ENCODE data around the gene ATAD3B.
"Not testable (repeated sequence)": the region's sequence is repeated elsewhere in the genome, so short reads cannot be mapped to it uniquely, and the experiment has no call there.

Gene ATAD3B

DNA sequence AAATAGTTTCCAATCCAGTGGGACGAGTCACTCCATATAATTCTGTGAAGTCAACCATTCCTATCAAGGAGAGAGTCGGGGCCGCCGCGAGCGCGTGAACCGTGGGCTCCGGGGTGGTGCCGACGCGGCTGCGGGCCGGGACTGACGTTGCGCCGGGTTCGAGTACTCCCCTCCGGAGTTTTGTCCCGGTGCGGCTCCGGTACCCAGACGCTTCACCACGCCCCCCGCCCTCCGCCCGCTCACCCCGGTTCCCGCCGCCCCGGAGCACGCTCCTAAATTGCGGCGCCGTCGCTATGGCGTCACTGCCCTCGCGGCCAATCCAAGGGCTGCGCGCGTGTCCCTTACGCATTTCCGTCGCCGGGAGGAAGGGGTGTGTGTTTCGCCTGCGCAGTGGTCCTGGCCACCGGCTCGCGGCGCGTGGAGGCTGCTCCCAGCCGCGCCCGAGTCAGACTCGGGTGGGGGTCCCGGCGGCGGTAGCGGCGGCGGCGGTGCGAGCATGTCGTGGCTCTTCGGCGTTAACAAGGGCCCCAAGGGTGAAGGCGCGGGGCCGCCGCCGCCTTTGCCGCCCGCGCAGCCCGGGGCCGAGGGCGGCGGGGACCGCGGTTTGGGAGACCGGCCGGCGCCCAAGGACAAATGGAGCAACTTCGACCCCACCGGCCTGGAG lies at the start of gene ATAD3B:
Gene ATAD3B, plus strand, starts transcription at position 377 of the 664 bp plus-strand sequence. Its CDS starts 120 bp downstream, at position 497.
- no peak for FAIRE-seq

DNA sequence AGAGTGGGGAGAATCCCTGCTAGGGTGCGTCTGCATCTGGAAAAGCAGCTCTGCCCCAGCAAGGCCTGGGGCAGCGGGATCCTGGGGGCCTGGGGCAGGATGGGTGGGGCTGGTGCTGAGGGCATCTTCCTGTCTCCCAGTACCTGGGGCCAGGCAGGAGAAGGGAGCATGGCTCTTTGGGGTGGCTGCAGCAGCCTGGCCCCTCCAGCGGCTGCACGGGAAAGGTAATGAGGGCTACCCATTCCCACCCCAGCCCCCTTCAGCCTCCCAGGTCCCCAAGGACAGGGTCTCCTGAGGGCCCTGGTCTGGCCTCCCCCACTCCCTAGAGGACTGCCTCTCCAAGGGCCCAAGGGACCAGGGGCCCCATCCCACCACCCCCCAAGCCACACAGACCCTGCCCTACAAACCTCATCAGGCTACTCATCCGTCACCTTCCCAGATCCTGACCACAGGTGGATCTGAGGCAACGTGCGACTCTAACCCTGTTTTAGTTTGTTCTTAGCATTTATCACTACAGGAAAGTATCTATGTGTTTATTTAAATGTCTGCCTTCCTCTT lies 49.6 kb upstream of the ATAD3B start:
- no peak for FAIRE-seq

DNA sequence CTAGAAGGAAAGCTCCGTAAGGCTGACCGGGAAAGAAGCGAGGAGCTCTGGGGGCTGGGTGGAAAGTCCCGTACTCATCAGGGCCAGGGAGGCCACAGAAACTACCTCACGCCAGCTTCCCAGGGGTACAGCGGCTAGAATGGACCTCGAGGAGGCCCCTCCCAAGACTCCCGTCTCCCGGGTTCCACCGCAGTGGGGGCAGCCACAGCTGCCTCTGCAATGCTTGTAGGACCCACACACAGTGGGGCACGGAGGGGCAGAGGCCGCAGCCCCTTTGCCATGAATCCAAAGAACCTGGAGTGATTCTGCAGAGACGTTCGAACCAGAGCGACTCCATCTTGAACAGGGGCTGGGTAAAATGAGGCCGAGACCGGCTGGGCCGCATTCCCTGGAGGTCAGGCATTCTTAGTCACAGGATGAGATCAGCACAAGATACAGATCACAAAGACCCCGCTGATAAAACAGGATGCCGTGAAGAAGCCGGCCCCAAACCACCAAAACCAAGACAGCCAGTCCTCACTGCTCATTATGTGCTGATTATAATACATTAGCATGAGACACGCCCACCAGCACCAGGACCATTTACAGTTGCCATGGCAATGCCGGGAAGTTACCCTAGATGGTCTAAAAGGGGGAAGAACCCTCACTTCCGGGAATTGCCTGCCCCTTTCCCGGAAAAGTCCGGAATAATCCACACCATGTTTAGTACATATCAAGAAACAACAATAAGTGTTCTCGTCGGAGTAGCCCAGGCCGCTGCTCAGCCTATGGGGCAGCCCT lies 48.9 kb upstream of the ATAD3B start:
- no peak for FAIRE-seq

- FAIRE-seq: no peak
Measured at GRCh38 chr1:1423245-1423597, 48.3 kb upstream of the ATAD3B start.

DNA sequence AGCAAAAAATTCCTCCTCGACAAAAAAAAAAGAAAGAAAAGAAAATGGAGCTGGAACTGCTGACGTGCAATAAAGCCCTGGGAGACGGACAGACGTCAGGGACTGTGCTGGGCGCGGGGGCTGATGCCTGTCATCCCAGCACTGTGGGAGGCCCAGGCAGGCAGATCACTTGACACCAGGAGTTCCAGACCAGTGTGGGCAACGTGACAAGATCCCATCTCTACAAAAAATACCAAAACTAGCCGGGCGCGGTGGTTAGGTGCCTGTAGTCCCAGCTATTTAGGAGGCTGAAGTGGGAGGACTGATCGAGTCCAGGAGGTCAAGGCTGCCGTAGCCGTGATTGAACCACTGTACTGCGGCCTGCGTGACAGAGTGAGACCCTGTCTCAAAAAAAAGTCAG lies 46.9 kb upstream of the ATAD3B start:
- FAIRE-seq: no peak

GRCh38 chr1:1425426-1425752 lies 46.2 kb upstream of the ATAD3B start:
- no peak for FAIRE-seq

DNA sequence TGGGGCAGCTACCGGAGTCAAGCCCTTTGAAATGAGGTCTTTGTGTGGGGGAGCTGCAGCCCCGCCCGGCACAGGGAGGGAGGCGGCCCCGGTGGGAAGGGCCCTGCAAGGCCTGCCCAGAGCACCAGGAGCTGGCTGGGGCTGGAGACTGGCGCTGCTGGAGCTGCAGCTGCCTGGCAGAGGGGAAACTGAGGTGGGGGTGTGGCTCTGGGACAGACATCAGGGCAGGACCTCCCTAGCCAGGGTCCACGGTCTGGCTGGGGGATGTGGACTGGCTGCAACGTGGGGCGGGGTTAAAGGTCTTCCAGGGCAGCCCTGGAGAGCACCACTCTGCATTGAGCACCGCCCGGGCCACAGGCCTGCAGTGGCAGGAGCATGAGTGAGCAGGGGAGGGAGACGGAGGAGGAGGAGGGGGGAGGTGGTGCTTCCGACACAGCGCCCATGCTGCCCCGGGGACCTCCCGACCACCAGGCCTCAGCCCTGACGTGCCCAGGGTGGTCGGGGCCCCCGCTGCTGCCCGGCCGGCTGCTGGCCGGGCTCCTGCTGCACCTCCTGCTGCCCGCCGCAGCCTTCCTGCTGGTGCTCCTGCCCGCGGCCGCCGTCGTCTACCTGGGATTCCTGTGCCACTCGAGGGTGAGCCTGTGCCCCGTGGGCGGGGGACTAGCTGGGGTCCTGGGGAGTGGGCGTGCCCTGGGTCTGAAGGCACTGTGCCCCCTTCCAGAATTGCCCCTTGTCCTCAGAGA lies 45.6 kb upstream of the ATAD3B start:
- FAIRE-seq: no peak

DNA sequence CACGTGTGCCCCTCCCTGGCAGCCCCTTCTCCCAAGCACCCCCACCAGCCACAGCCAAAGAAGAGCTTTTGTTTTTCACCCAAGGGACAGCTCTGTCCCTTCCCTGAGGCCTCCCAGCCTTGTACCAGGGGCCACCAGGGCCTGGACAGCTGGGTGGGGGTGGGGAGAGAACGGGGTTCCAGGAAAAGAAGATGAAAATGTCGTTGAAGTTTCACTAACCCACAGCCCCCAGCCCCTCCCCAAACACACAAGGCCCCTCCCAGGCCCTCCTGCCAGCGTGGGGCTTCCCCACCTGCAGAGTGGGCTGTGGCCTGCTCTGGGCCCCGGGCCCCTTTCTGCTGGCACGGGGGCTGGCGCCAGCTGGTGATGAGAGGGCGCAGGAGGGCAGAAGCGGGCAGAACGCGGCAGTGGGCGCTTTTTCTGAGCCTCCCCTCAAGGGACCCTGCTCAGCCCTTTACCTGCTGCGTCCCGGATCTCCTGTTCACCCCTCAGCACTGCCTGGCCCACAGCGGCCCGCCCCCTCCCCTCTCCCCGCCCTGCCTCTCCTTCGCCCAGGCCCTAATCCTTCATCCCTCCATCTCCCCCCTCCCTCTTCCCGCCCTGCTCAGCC lies 45.0 kb upstream of the ATAD3B start:
- FAIRE-seq: no peak

- FAIRE-seq: no peak
Measured at GRCh38 chr1:1427106-1427819, 44.3 kb upstream of the ATAD3B start.

GRCh38 chr1:1427820-1428148 lies 43.8 kb upstream of the ATAD3B start:
- FAIRE-seq: no peak

- no peak for FAIRE-seq
Measured at GRCh38 chr1:1428174-1428573, 43.4 kb upstream of the ATAD3B start.

- FAIRE-seq: not testable (repeated sequence)
Measured at GRCh38 chr1:1428967-1429366, 42.6 kb upstream of the ATAD3B start.

GRCh38 chr1:1429671-1430073 lies 41.9 kb upstream of the ATAD3B start:
- FAIRE-seq: no peak

DNA sequence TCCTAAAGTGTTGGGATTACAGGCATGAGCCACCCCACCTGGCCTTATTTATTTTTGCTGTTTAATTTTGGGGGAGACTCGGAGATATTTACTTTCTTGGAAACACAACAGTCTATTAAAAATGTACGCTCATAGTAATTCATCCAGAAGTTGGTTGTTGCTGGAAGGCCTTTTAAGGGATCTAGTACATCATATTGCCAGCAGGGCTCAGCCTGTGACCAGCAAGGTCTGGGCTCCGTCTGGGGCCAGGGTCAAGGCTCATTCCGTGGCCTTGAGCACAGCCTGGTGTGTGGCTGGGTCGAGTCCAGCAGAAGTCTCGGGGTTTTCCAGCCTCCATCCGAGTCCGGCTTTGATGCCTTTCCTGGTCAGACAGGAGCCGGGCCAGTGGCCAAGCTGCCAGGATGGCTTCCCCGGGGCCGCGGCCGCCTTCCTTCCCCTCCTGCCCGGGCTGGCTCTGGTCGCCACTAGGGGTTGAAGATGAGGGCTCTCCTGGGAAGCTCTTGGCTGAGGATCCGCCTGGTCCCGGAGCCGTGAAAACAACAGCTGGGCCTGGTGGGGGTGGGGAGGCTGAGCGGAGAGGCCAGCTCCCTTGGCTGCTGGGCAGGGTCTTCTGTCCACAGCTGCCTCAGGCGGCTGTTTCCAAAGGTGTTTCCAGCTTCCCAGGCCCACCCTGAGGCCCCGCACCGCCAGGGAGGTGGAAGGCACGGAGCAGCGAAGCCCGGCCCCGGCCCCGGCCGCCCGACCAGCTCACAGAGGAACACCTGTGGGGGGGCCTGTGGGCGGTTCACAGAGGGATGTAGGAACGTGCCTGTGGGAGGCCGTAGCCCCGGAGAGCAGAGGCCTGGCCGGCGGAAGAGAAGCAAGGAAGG lies 41.2 kb upstream of the ATAD3B start:
- peak; percentile 85 for FAIRE-seq

- no peak for FAIRE-seq
Measured at GRCh38 chr1:1430992-1431844, 40.3 kb upstream of the ATAD3B start.

DNA sequence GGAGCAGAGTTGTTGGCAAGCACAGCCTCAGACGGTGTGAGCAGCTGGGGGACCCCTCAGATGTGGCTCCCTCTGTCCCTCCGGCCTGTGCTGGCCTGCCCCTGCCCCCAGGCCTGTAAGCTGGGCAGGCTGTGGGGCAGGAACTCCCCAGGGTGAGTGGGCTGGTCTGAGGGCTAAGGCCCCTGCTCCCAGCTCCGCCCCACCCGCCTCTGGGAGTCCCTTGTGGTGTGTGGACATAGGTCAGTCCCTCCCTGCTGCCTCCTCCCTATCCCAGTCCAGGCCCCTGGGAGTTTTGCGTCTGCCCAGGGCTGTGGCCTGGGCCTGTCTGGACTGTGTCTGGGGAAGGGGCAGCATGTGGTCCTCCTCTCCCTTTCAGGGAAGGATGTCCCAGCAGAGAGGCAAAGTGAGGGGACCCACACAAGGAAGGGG lies 39.7 kb upstream of the ATAD3B start:
- no peak for FAIRE-seq

DNA sequence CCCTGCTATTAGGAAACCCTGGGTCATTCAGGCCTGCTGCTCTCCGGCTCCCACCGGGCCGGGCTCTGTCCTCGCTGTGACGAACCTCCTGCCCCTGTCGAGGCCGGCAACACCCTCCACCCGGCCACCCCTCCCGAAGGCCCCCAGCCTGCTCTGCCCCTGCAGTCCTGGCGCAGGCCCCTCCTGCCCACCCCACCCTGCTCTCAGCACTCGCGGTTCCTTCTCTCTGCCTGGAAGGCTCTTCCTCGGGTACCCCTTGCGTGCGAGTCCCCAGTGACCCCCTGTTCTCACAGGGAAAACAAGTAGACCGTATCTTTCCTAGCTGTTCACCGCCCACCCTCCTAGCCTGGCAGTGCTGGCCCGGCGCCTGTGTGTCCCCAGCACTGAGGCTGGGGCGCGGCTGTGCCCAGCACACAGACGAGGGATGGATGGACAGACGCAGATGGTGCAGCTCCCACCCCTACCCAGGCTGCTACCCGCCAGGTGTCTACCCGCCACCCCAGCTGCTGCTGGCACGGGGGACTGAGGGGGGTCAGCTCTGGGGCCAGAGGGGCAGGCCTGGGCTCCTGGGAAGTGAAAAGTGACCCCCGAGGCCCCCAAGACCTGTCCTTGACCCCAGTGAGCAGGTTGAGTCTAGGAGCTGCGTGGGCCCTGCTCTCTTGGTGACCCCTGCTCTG lies 39.2 kb upstream of the ATAD3B start:
- no peak for FAIRE-seq

DNA sequence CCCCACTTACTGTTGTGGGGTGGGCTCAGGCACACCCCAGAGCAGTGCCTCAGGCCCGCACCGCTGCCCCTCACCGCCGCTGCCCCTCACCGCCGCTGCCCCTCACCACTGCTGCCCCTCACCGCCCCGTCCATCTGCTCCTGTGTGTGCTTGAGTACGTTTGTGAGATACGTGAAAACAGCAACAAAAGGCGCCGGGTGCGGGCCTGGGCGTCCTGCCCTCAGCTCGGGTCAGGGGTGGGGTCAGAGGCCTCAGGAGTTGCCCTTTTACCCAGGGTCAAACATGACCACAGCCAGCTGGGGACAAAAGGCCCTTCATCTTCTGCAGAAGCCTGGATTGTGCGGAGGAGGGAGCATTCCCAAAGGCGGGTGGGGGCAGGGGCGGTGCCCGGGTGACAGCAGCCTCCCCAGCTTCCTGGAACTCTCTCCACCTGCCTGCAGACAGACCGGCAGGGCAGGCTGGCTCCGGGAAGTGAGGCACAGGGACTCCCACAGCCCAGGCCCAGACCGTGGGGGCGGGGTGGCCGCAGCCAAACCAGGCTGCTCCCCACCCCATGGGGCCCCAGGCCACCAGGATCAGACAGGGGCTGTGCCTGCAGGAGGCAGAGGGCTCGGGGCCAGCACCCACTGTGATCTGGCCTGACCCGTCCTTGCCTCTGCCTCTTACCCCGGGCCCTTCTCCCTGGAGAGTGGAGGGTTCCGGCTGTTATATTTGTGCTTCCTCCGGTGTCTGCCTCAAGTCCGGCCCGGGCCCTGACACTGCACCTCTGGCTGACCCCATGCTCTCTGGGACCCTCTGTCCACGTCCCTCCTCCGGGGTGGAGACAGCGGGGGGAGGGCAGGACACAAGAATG lies 38.4 kb upstream of the ATAD3B start:
- FAIRE-seq: no peak

DNA sequence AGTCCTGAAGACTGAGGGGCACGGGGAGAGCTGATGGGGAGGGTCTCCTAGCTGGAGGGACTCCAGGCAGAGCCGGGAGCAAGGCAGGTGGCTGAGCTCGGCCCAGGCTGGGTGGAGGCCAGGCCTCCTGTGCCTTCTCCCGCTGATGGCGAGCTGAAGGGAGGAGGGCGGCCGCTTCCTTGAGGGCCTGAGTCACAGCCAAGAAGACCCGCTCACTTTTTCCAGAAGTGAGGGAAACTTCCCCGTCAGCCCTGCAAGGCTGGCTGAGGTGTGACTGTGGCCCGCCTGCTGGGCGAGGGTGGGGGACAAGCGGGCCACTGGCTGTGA lies 37.8 kb upstream of the ATAD3B start:
- FAIRE-seq: no peak
